ENCODE measurements around the gene GSTA5.
"Not testable (repeated sequence)": the region's sequence is repeated elsewhere in the genome, so short reads cannot be mapped to it uniquely, and the experiment has no call there.

GSTA5 gene

DNA sequence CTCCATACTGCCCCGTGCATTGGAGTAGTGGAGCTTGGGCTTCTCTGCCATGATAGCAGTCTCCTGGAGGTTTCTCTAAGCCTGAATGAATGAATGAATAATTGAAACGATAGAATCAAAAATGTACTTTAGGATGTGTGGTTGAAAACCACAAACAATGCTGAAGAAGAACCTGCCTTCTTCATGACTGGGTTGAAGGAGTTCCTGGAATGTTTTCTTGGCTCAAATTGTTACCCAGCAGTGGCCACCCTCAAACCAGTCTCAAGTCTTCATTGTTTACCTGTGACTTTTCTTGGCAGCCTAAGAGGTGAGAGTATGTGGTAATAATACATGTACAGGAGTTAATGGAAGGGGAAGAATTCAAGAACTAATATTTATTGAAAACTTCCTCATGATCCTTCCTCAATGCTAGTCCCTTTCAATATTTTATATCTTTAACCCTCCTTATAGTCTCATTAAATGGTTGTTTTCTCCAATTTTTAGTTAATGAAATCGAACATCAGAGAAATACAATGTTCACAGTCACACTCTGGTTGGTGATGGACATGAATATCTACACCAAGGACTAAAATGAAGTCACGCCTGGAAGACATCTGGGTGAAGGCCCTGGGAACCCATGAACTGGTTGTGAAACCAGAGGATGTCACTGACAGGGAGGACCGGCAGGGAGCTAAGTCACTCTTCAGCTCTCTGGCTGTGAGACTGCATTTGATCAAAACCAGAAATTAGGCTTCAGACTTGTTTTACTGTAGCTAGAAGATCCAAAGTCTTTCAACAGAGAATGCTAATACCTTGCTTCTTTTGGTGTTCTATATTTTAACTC lies at the start of gene GSTA5:
Gene GSTA5 (minus strand): TSS at position 51 of the 823 bp plus-strand sequence.
- no peak for DNase-seq (ENCODE audit: low read depth, low spot score)

DNA sequence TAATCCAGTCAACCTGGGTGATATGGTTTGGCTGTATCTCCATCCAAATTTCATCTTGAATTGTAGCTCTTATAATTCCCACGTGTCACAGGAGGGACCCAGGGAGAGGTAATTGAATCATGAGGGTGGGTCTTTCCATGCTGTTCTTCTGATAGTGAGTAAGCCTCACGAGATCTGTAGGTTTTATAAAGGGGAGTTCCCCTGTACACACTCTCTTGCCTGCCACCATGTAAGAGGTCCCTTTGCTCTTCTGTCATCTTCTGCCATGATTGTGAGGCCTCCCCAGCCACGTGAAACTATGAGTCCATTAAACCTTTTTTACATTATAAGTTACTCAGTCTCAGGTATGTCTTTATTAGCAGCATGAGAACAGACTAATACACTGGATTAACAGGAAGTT lies 49.4 kb upstream of the GSTA5 start:
- no peak for DNase-seq (ENCODE audit: low read depth, low spot score)

DNA sequence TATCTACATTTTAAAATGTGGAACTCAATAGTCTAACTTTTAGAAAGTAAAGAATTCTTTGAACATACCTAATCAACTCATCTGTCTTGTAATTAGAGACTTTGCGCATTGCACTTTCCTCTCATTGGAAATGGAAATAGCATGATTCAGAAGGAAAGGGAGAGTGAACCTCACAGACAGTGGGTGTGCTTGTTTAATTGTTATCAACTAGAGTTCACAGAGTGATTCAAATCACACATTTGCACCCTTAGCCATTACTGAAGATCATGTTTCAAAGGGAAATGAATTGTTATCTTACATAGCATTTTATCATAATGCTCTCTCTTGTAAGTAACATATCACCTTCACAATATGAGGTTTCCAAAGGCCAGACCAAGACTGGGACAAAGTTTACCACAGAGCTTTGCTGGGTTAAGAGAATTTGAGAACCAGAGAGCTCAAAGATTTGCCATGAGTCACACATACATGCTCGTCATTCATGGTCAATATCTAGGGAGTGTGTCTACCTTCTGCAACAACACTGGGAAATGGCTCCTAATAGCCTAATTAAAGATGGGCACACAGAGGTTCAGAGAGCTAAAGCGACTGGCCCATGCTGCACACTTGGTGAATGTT lies 47.4 kb upstream of the GSTA5 start:
- DNase-seq (ENCODE audit: low read depth, low spot score) = no peak

DNA sequence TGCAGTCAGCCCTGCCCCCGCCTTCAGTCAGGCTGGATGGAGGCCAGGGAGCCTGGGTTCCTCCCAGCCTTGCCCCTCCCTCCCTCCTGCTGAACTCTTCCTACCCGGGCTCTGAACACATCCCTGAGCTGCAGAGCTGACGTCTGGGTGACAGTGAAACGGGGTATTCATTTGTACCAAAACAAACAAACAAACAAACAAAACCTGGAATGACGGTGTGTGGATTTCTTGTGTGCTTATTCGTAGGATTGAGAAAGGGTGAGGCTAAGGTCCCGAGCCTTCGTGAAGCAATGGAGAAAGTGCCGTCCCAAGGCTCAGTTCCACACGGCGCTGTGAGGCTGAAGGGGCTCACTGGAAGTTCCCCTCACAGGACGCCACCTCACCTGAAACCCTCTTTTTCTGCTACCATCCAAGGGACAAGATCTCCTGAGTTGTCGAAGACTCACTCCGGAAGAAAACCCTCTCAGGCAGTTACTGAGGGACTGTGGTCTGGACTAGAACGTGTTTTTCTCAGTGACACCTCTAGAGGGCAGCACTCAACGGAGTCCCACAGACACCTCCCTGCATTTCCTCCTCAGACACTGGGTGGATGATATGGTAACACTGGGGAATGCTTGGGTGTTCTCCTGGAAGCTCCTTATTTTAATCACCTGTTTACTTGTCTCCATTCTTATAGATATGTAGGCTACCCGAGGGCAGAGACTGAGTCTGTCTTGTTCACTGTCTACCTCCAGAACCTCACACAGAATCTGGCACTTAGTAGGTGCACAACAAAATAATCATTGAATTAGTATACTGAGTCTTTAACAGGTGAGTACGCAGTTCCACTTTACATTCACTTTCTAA lies 41.6 kb upstream of the GSTA5 start:
- DNase-seq (ENCODE audit: low read depth, low spot score) = no peak

DNA sequence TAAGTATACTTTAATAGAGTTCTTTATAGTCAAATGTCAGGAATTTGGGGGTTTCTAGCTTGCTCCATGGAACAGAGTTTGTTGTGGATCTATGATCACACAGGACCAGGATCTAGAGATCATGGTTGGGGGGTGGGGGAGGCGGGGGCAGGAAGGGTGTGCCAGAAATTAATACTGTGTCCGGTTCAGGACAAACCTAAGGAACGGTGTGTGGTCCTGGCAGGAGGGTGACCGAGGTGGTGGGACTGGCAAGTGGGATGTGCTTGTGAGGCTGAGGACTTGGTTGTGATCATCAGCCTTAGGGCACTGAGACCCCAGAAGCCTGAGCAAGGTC lies 41.0 kb upstream of the GSTA5 start:
- DNase-seq (ENCODE audit: low read depth, low spot score) = no peak

DNA sequence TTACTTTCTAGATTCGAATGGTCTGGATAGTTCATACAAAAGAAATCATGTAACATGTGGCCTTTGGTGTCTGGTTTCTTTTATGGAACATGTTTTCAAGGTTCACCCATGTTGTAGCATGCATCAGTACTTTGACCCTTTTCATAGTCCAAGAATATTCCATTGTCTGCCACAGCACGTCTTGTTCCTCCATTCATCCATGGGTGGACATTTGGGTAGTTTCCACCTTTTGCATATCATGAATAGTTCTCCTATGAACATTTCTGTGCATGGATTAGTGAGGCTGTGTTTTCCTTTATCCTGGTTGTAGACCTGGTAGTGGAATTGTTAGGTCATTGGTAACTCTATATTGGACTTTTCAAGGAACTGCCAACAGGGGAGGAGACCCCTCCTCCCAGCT lies 37.2 kb upstream of the GSTA5 start:
- no peak for DNase-seq (ENCODE audit: low read depth, low spot score)

DNA sequence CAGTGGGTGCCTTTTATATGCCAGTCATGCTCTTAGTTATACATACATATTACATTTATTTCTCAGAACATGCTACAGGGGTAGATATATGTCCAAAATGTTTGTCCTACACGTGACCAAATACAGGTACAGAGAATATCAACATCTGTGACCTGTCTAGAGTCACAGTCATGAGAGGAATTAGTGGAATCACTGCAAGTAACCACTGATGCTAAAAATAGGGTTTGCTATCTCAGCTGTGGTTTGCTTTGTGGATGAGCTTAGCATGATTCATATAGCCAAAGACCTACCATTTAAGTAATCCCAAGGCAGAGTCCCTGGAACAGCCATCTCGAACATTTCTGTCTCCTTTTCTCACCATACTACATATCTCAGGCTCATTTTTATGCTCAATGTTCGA lies 36.6 kb upstream of the GSTA5 start:
- no peak for DNase-seq (ENCODE audit: low read depth, low spot score)

DNA sequence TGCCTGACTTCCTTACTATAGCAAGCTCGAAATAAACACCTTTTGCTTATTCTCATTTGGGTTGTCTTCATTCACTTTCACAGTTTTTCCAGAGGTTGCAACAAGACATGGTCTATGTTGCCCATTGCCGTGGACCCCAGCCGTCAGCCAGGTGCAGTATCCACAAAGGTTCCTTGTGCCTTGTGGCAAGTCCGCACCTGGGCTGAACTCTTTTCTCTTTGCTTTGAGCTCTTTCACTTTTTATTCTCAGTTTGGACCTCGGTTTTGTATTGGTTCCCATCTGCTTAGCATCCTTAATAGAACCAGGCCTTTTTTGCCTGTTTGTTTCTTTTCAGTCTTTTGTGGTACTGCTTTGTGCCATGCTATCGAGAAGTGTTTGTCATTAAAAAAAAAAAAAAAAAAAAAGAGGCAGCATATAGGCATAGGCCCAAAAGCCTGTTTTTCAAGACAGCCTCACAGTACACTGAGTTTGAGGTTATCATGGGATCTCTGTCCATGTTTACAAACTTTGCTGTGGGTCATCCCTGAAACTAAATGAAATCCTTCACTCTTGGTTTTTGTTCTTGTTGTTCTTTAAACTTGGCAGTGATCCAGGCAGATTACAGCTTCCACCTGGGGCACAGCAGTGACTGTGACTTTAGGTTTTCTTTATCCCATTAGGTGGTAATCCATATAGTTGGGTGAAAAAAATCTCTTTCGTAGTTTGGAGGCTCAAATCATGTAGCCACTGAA lies 35.6 kb upstream of the GSTA5 start:
- no peak for DNase-seq (ENCODE audit: low read depth, low spot score)

DNA sequence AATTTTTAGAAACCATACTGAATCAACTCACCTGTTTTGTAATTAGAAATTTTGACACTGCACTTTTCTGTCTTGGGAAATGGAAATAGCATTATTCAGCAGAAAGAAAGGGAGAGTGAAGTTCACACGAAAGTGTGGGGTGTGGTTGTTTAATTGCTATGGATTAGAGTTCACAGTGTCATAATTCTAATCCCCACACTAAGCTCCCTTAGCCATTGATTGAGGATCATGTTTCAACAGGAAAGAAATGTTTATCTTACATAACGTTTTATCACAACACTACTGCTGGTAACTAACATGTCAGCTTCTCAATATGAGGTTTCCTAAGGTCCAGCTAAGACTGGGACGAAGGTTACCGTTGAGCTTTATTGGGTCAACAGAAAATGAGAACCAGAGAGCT lies 31.4 kb upstream of the GSTA5 start:
- DNase-seq (ENCODE audit: low read depth, low spot score) = no peak

DNA sequence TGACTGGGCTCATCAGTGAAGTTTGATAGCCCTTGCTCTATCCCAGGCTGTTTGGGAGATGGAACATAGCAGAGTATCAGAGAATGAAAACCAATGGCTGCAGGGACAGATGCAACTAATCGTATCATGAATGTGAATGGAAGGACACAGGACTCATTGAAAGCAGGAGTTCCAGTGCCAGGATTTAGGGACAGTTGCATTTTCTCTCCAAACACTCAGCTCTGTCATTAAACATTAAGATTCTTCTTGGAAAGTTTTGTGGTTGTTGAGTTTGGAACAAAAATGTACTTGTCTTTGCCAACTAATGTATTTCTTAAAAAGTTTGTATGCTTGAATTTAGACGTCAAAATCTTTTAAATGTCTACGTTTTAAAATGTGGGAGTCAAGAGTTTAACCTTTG lies 31.0 kb upstream of the GSTA5 start:
- DNase-seq (ENCODE audit: low read depth, low spot score) = no peak

DNA sequence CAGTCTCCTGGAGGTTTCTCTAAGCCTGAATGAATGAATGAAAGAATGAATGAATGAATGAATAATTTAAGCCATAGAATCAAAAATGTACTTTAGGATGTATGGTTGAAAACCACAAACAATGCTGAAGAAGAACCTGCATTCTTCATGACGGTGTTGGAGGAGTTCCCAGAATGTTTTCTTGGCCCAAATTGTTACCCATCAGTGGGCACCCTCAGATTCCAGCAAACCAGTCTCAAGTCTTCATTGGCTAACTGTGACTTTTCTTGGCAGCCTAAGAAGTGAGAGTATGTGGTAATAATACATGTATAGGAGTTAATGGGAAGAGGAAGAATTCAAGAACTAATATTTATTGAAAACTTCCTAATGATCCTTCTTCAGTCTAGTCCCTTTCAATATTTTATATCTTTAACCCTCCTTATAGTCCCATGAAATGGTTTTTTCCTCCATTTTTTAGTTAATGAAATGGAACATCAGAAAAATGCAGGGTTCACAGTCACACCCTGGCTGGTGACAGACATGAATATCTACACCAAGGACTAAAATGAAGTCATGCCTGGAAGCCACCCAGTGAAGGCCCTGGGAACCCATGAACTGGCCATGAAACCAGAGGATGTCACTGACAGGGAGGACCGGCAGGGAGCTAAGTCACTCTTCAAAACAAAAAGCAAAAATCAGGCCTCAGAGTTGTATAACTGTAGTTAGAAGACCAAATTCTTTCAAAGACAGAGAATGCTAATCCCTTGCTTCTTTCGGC lies 29.9 kb upstream of the GSTA5 start:
- not testable (repeated sequence) for DNase-seq (ENCODE audit: low read depth, low spot score)

DNA sequence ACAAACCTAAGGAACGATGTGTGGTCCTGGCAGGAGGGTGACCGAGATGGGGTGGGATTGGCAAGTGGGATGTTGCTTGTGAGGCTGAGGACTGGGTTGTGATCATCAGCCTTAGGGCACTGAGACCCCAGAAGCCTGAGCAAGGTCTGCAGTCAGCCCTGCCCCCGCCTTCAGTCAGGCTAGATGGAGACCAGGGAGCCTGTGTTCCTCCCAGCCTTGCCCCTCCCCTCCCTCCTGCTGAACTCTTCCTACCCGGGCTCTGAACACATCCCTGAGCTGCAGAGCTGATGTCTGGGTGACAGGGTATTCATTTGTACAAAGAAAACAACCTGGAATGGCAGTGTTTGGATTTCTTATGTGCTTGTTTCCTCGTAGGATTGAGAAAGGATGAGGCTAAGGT lies 28.3 kb upstream of the GSTA5 start:
- not testable (repeated sequence) for DNase-seq (ENCODE audit: low read depth, low spot score)

DNA sequence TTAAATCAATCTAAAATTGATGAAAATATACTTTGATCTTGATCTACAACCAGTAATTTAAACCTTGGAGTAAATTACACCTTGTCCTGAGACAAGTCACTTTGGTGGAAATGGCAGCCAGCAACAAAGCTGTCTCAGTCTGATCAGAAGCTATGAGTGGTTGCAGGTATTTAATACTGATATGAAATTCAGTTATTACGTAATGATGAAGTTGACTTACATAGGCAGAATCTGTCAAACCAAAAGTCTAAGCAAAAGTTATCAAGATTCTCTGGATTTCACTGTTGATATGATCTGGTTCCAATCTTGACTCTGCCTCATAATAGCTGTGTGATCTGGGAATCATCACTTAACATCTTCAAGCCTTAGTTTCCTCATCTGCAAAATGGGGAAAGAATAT lies 27.6 kb upstream of the GSTA5 start:
- DNase-seq (ENCODE audit: low read depth, low spot score) = no peak

DNA sequence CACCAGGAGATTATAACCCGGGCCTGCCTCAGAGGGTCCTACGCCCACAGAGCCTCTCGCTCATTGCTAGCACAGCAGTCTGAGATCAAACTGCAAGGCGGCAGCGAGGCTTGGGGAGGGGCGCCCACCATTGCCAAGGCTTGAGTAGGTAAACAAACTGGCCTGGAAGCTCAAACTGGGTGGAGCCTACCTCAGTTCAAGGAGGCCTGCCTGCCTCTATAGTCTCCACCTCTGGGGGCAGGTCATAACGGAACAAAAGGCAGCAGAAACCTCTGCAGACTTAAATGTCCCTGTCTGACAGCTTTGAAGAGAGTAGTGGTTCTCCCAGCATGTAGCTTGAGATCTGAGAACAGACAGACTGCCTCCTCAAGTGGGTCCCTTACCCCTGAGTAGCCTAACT lies 20.5 kb upstream of the GSTA5 start:
- DNase-seq (ENCODE audit: low read depth, low spot score) = not testable (repeated sequence)

DNA sequence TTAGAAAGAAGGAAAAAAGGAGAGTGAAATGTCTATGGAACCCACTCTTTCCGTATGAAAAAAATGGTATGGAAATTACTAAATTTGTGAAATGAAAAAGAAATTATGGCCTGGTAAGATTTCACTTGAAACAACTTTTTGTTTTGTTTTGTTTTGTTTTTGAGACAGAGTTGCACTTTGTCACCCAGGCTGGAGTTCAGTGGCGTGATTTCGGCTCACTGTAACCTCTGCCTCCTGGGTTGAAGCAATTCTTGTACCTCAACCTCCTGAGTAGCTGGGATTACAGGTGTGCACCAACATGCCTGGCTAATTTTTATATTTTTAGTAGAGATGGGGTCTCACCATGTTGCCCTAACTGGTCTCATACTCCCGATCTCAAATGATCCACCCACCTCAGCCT lies 17.8 kb upstream of the GSTA5 start:
- no peak for DNase-seq (ENCODE audit: low read depth, low spot score)

DNA sequence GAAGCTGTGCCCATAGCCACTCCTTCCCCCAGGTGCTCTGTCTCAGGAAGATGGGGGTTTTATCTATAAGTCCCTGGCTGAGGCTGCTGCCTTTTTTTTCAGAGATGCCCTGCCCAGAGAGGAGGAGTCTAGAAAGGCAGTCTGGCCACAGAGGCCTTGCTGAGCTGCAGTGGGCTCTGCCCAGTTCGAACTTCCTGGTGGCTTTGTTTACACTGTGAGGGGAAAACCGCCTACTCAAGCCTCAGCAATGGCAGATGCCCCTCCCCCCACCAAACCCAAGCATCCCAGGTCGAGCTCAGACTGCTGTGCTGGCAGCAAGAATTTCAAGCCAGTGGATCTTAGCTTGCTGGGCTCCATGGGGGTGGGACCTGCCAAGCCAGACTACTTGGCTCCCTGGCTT lies 15.5 kb upstream of the GSTA5 start:
- peak; percentile 50 for DNase-seq (ENCODE audit: low read depth, low spot score)

DNA sequence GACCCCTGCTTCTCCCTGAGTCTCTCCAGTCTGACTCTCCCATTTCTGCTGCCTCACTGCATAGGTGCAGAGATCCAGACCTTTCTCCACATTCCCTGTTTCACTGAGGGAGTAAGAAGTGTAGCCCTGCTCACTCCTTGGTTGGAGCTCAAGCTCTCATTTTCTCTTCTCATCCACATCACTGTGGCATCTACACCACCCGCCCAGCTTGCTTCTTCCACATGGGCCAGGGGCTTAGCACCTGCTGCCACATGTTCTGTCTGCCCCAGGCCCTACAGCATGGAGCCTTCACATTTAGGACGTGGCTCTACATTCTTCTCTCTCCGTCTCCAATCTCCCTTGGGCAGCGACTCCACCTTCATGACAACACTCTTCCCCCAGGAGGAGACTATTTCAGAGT lies 8.5 kb upstream of the GSTA5 start:
- no peak for DNase-seq (ENCODE audit: low read depth, low spot score)

DNA sequence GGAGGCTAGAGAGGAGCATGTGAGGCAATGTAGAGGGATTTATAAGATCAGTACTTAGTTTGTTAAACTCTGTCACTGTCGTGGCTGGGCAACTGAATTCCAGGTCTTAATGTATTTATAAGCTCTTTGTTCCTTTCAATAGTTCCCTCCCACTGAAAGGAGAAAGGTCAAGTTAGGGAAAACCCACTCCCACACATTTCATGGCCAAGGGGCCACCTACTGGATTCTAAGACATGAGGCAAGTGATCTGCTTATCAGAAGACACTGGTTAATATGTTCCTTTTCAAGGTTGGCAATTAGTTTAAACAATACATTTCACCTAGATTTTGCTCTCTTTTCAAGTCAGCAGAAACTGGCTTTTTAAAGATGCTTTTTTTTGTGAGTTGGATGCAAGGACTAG lies 5.4 kb upstream of the GSTA5 start:
- DNase-seq (ENCODE audit: low read depth, low spot score) = no peak

DNA sequence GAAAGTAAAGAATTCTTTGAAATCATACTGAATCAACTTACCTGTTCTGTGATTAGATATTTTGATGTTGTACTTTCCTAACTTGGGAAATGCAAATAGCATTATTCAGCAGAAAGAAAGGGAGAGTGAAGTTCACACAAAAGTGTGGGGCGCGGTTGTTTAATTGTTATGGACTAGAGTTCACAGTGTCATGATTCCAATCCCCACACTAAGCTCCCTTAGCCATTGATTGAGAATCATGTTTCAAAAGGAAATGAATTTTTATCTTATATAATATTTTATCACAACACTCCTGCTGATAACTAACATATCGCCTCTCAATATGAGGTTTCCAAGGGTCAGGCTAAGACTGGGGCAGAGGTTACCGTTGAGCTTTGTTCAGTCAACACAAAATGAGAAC lies 3.0 kb upstream of the GSTA5 start:
- no peak for DNase-seq (ENCODE audit: low read depth, low spot score)

DNA sequence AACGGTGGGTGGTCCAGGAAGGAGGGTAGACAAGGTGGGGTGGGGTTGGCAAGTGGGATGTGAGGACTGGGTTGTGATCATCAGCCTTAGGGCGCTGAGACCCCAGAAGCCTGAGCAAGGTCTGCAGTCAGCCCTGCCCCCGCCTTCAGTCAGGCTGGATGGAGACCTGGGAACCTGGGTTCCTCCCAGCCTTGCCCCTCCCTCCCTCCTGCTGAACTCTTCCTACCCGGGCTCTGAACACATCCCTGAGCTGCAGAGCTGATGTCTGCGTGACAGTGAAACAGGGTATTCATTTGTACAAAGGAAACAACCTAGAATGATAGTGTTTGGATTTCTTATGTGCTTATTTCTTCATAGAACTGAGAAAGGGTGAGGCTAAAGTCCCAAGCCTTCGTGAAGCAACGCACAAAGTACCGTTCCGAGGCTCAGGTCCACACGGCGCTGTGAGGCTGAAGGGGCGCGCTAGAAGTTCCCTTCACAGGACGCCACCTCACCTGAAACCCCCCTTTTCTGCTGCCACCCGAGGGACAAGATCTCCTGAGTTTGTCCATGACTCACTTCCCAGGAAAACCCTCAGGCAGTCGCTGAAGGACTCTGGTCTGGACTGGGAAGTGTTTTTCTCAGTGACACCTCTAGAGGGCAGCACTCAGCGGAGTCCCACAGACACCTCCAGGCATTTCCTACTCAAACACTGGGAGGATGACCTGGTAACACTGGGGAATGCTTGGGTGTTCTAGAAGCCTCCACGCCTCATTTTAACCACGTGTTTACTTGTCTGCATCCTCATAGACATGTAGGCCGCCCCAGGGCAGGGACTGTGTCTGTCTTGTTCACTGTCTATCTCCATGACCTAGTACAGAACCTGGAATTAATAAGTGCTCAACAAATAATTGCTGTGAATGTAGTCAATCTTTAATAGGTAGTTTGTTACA lies 1.2 kb downstream of the GSTA5 start:
- peak; percentile 59 for DNase-seq (ENCODE audit: low read depth, low spot score)

Measured in iPS DF 19.7 (cell line).